Mesothelial cell of epicardium (in vitro differentiated cells): Measurements from ENCODE around the gene PAGR1. TPM values are rescaled to one million over a fixed set of nuclear protein-coding genes. Genes with fewer than 3 reads are reported as not detected.

Source experiments
- DNase-seq, 2 experiments: peaks; one replicate each; pipeline ENCODE4 v3.0.0; 2021; ENCODE audit warnings: low spot score in 2 of 2; ENCODE audit not compliant: unreplicated experiment in 2 of 2
- H3K27ac Mint-ChIP-seq: 2 replicates; pipeline ENCODE4 v1.8.0; 2021; ENCODE audit warnings: mixed read lengths
- H3K27me3 Mint-ChIP-seq: 2 replicates; pipeline ENCODE4 v1.8.0; 2021; ENCODE audit warnings: low read depth, mixed read lengths
- H3K36me3 Mint-ChIP-seq: 2 replicates; pipeline ENCODE4 v1.8.0; 2021; ENCODE audit warnings: mixed read lengths
- H3K4me1 Mint-ChIP-seq: 2 replicates; pipeline ENCODE4 v1.8.0; 2021; ENCODE audit warnings: mixed read lengths
- H3K4me3 Mint-ChIP-seq: 2 replicates; pipeline ENCODE4 v1.8.0; 2021; ENCODE audit warnings: mild to moderate bottlenecking, moderate library complexity, mixed read lengths
- H3K9me3 Mint-ChIP-seq: 2 replicates; pipeline ENCODE4 v1.8.0; 2021; ENCODE audit warnings: mixed read lengths
- total RNA-seq: library from RNA; stranded (reverse); gene quantifications from 3 replicates; pipeline ENCODE4 v1.2.1, GENCODE V29; 2021
- TF ChIP-seq, protein P1 (sequence below): fragments of 200-600 bp; sonication (generic); IDR thresholded peaks from one replicate; pipeline ENCODE4 v1.5.0; 2021; ENCODE audit warnings: antibody characterized with exemption; ENCODE audit not compliant: unreplicated experiment

Gene PAGR1
- total RNA-seq, 1 donor from 2014 or later, result 43.8 TPM

GRCh38 chr16:29843931-29844330, 28.0 kb downstream of the PAGR1 start:
- H3K27ac Mint-ChIP-seq, result no peak overlapping the region
- DNase-seq, result no peak
- no peaks in the 10 kb centered on the region for H3K36me3 Mint-ChIP-seq
- no peaks in the 10 kb centered on the region for H3K9me3 Mint-ChIP-seq
- TF ChIP-seq, protein P1, sequence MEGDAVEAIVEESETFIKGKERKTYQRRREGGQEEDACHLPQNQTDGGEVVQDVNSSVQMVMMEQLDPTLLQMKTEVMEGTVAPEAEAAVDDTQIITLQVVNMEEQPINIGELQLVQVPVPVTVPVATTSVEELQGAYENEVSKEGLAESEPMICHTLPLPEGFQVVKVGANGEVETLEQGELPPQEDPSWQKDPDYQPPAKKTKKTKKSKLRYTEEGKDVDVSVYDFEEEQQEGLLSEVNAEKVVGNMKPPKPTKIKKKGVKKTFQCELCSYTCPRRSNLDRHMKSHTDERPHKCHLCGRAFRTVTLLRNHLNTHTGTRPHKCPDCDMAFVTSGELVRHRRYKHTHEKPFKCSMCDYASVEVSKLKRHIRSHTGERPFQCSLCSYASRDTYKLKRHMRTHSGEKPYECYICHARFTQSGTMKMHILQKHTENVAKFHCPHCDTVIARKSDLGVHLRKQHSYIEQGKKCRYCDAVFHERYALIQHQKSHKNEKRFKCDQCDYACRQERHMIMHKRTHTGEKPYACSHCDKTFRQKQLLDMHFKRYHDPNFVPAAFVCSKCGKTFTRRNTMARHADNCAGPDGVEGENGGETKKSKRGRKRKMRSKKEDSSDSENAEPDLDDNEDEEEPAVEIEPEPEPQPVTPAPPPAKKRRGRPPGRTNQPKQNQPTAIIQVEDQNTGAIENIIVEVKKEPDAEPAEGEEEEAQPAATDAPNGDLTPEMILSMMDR, result no peak
- no peak overlapping the region for H3K4me3 Mint-ChIP-seq
- no peaks in the 10 kb centered on the region for H3K27me3 Mint-ChIP-seq
- H3K4me1 Mint-ChIP-seq, result peaks cover 8% of the 10 kb centered on the region

GRCh38 chr16:29844575-29845331, 28.8 kb downstream of the PAGR1 start:
- Mint-ChIP-seq H3K36me3 (no peaks in the 10 kb centered on the region), H3K4me3 (no peak overlapping the region), H3K9me3 (no peaks in the 10 kb centered on the region), H3K4me1 (peaks cover 15% of the 10 kb centered on the region), H3K27ac (peak overlapping the region; percentile 36), H3K27me3 (no peaks in the 10 kb centered on the region)
- TF ChIP-seq, protein P1, result no peak
- no peak for DNase-seq

GRCh38 chr16:29845656-29846055, 29.7 kb downstream of the PAGR1 start:
- H3K4me1 Mint-ChIP-seq, result peaks cover 20% of the 10 kb centered on the region
- H3K27me3 Mint-ChIP-seq, result no peaks in the 10 kb centered on the region
- no peak for DNase-seq
- no peak overlapping the region for H3K4me3 Mint-ChIP-seq
- no peaks in the 10 kb centered on the region for H3K36me3 Mint-ChIP-seq
- H3K9me3 Mint-ChIP-seq, result no peaks in the 10 kb centered on the region
- TF ChIP-seq, protein P1, result no peak
- H3K27ac Mint-ChIP-seq, result peak overlapping the region; percentile 36

GRCh38 chr16:29848420-29849297, 32.7 kb downstream of the PAGR1 start:
- H3K9me3 Mint-ChIP-seq, result no peaks in the 10 kb centered on the region
- H3K36me3 Mint-ChIP-seq, result no peaks in the 10 kb centered on the region
- no peak overlapping the region for H3K4me3 Mint-ChIP-seq
- H3K27me3 Mint-ChIP-seq, result no peaks in the 10 kb centered on the region
- H3K4me1 Mint-ChIP-seq, result peaks cover 20% of the 10 kb centered on the region
- no peak for DNase-seq
- TF ChIP-seq, protein P1, result peak; percentile 42
- peak overlapping the region; percentile 94 for H3K27ac Mint-ChIP-seq

- Mint-ChIP-seq H3K9me3 (no peaks in the 10 kb centered on the region), H3K27me3 (no peaks in the 10 kb centered on the region), H3K36me3 (no peaks in the 10 kb centered on the region), H3K4me3 (no peak overlapping the region), H3K4me1 (peaks cover 20% of the 10 kb centered on the region), H3K27ac (peak overlapping the region; percentile 94)
- DNase-seq, result no peak
- TF ChIP-seq, protein P1, result no peak
These were observed 33.6 kb downstream of the PAGR1 start for GRCh38 chr16:29849505-29849904.
